Cerebellar cortex (tissue), 1 donor: ENCODE measurements around the gene CPNE5.
A peak's percentile ranks its signal among the peaks of the same experiment; 100 is the strongest.
"Not testable (repeated sequence)": the region's sequence is repeated elsewhere in the genome, so short reads cannot be mapped to it uniquely, and the experiment has no call there.

Experiments used
- DNase-seq: peaks from one replicate; pipeline ENCODE4 v3.0.0-alpha.2; 2015; ENCODE audit warnings: low spot score

CPNE5 gene

GRCh38 chr6:36815962-36816735, 23.1 kb downstream of the CPNE5 start:
- no peak for DNase-seq

GRCh38 chr6:36814249-36814648, 25.0 kb downstream of the CPNE5 start:
- no peak for DNase-seq

- DNase-seq, result no peak
Measured at GRCh38 chr6:36813526-36813925, 25.7 kb downstream of the CPNE5 start.

- not testable (repeated sequence) for DNase-seq
Measured at GRCh38 chr6:36813047-36813446, 26.2 kb downstream of the CPNE5 start.

- DNase-seq, result peak; percentile 43
Measured at GRCh38 chr6:36809941-36810803, 29.1 kb downstream of the CPNE5 start.

GRCh38 chr6:36809156-36809555, 30.1 kb downstream of the CPNE5 start:
- no peak for DNase-seq

GRCh38 chr6:36808634-36809033, 30.6 kb downstream of the CPNE5 start:
- DNase-seq, result no peak

GRCh38 chr6:36807750-36808149, 31.5 kb downstream of the CPNE5 start:
- no peak for DNase-seq

- no peak for DNase-seq
Measured at GRCh38 chr6:36807143-36807542, 32.1 kb downstream of the CPNE5 start.

GRCh38 chr6:36805917-36806316, 33.3 kb downstream of the CPNE5 start:
- no peak for DNase-seq

- DNase-seq, result no peak
Measured at GRCh38 chr6:36805096-36805797, 34.0 kb downstream of the CPNE5 start.

GRCh38 chr6:36804563-36804962, 34.7 kb downstream of the CPNE5 start:
- DNase-seq, result no peak

- DNase-seq, result no peak
Measured at GRCh38 chr6:36803908-36804307, 35.3 kb downstream of the CPNE5 start.

GRCh38 chr6:36803482-36803881, 35.8 kb downstream of the CPNE5 start:
- no peak for DNase-seq

- DNase-seq, result no peak
Measured at GRCh38 chr6:36800223-36801076, 38.8 kb downstream of the CPNE5 start.

GRCh38 chr6:36798852-36799251, 40.4 kb downstream of the CPNE5 start:
- no peak for DNase-seq

GRCh38 chr6:36797653-36798052, 41.6 kb downstream of the CPNE5 start:
- DNase-seq, result no peak

GRCh38 chr6:36797055-36797454, 42.2 kb downstream of the CPNE5 start:
- no peak for DNase-seq

- DNase-seq, result no peak
Measured at GRCh38 chr6:36794713-36795065, 44.6 kb downstream of the CPNE5 start.

- DNase-seq, result no peak
Measured at GRCh38 chr6:36793913-36794712, 45.1 kb downstream of the CPNE5 start.
